Caco-2 (cell line): ENCODE results near the gene SWAP70. TPM values are rescaled to one million over a fixed set of nuclear protein-coding genes. Genes with fewer than 3 reads are reported as not detected.

Experiments used
- BruUV-seq: library from RNA; stranded (reverse); fragments of 400-500 nt; replicated peaks from 2 replicates; lab custom pipeline; 2021; lab: Mats Ljungman, UMichigan
- CTCF ChIA-PET: fragments of 300-600 bp; sonication (Branson Sonifier 250); formaldehyde crosslinking; loops from one replicate; lab custom pipeline; 2022; ENCODE audit warnings: antibody characterized with exemption; lab: Charles Lee
- POLR2A ChIA-PET: fragments of 300-600 bp; sonication (Branson Sonifier 250); formaldehyde crosslinking; loops from one replicate; lab custom pipeline; 2022; ENCODE audit warnings: antibody characterized with exemption; lab: Charles Lee
- DNase-seq, 2 experiments: peaks; one replicate each; pipeline versions ENCODE4 v3.0.0 to v3.0.0-alpha.2; 2020 to 2022
- H3K27me3 ChIP-seq: replicated peaks from 2 replicates; pipeline ENCODE4 v1.6.0; 2011; ENCODE audit warnings: low read length; ENCODE audit not compliant: control insufficient read depth, insufficient read depth
- H3K36me3 ChIP-seq: 2 replicates; pipeline ENCODE4 v1.5.1; 2011; ENCODE audit warnings: low read length; ENCODE audit not compliant: control insufficient read depth, insufficient read depth
- H3K4me1 ChIP-seq: fragments of 250-450 bp; sonication (Bioruptor Pico); 2 replicates; pipeline ENCODE4 v1.5.1; 2020; ENCODE audit warnings: mild to moderate bottlenecking
- H3K4me3 ChIP-seq: 2 replicates; pipeline ENCODE4 v1.5.1; 2011; ENCODE audit warnings: low read depth, mild to moderate bottlenecking, control low read depth, low read length
- H3K9me3 ChIP-seq: fragments of 250-450 bp; sonication (Bioruptor Pico); 2 replicates; pipeline ENCODE4 v1.5.1; 2020; ENCODE audit warnings: mild to moderate bottlenecking, moderate library complexity
- H3K27ac Mint-ChIP-seq: one replicate; pipeline ENCODE4 v1.8.0; 2022; ENCODE audit warnings: mixed read lengths; ENCODE audit not compliant: unreplicated experiment
- H3K27me3 Mint-ChIP-seq: one replicate; pipeline ENCODE4 v1.8.0; 2022; ENCODE audit warnings: mixed read lengths; ENCODE audit not compliant: insufficient read depth, unreplicated experiment
- H3K36me3 Mint-ChIP-seq: one replicate; pipeline ENCODE4 v1.8.0; 2022; ENCODE audit warnings: mild to moderate bottlenecking, mixed read lengths; ENCODE audit not compliant: insufficient read depth, unreplicated experiment
- H3K4me1 Mint-ChIP-seq: one replicate; pipeline ENCODE4 v1.8.0; 2022; ENCODE audit warnings: low read depth, mixed read lengths; ENCODE audit not compliant: unreplicated experiment
- H3K4me3 Mint-ChIP-seq: one replicate; pipeline ENCODE4 v1.8.0; 2022; ENCODE audit warnings: mild to moderate bottlenecking, moderate library complexity, mixed read lengths; ENCODE audit not compliant: unreplicated experiment
- H3K9me3 Mint-ChIP-seq: one replicate; pipeline ENCODE4 v1.8.0; 2022; ENCODE audit warnings: mixed read lengths; ENCODE audit not compliant: unreplicated experiment
- intact Hi-C: fragments of 100-400 bp; cut with micrococcal nuclease; formaldehyde crosslinking; loops from one replicate; pipeline ENCODE4 v1.10.0; 2022; ENCODE audit not compliant: unreplicated experiment
- total RNA-seq: library from RNA; stranded (reverse); gene quantifications from 2 replicates; pipeline ENCODE4 v1.2.3, GENCODE V29; 2022
- TF ChIP-seq, protein P1 (sequence below), 2 experiments: fragments of 200-600 bp in 1 of 2; IDR thresholded peaks; 1 replicate in 1 of 2; 2 replicates in 1 of 2; pipeline versions ENCODE4 v1.5.1 to v1.8.0; 2011 to 2022; ENCODE audit warnings: antibody characterized with exemption in 1 of 2, control low read depth in 1 of 2, inconsistent platforms in 1 of 2, low read depth in 1 of 2, low read length in 1 of 2, mild to moderate bottlenecking in 1 of 2, moderate library complexity in 1 of 2; ENCODE audit not compliant: insufficient read depth in 1 of 2, severe bottlenecking in 1 of 2, unreplicated experiment in 1 of 2

The SWAP70 gene
- total RNA-seq, 1 experiment from 2014 or later, result 42.4 TPM

DNA sequence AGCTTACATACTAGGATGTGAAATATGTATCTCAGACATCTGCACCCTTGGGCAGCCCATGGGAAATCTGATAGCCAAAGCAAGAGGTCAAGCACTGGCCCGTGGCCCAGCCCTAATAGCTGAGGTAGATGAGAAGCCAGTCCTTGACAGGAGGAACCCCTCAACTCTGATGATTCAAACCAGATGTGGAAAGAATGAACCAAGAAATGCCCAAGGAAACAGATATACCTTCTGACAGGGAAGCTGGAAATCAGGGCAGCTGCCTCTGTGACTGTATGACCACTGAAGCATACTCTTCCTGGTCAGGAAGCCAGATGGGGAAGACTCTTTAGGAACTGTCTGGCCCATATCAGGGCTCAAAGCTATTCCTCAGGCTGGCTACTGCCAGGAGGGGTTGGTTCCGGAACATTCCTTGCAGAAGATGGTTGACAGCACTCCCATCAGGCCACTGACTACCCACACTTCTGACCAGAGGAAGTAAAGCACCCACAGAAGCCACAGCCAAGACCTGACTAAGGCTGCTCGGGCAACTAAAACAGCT, 124.2 kb downstream of the SWAP70 start:
- no peaks in the 10 kb centered on the region for H3K27me3 Mint-ChIP-seq
- peaks cover 70% of the 10 kb centered on the region for H3K36me3 Mint-ChIP-seq
- TF ChIP-seq, protein P1, sequence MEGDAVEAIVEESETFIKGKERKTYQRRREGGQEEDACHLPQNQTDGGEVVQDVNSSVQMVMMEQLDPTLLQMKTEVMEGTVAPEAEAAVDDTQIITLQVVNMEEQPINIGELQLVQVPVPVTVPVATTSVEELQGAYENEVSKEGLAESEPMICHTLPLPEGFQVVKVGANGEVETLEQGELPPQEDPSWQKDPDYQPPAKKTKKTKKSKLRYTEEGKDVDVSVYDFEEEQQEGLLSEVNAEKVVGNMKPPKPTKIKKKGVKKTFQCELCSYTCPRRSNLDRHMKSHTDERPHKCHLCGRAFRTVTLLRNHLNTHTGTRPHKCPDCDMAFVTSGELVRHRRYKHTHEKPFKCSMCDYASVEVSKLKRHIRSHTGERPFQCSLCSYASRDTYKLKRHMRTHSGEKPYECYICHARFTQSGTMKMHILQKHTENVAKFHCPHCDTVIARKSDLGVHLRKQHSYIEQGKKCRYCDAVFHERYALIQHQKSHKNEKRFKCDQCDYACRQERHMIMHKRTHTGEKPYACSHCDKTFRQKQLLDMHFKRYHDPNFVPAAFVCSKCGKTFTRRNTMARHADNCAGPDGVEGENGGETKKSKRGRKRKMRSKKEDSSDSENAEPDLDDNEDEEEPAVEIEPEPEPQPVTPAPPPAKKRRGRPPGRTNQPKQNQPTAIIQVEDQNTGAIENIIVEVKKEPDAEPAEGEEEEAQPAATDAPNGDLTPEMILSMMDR (IDR thresholded peaks at IDR 0.05; ENCODE audit: insufficient read depth in 1 of 2, low read depth in 1 of 2, low read length in 1 of 2, severe bottlenecking in 1 of 2, unreplicated experiment in 1 of 2), result no peak
- no TSS peak for BruUV-seq
- no peaks in the 10 kb centered on the region for H3K9me3 ChIP-seq
- no peaks in the 10 kb centered on the region for H3K27me3 ChIP-seq
- DNase-seq, result no peak
- H3K27ac Mint-ChIP-seq, result no peak overlapping the region
- intact Hi-C loops, result no loop called here
- no peaks in the 10 kb centered on the region for H3K4me1 Mint-ChIP-seq
- H3K4me3 ChIP-seq, result no peak overlapping the region
- H3K9me3 Mint-ChIP-seq, result no peaks in the 10 kb centered on the region
- no peaks in the 10 kb centered on the region for H3K4me1 ChIP-seq
- ChIA-PET CTCF (interaction anchor here (0.7 kb wide), 1 partner anchor 133 kb away, joined by 3 read pairs; no protein-coding TSS in a partner anchor), POLR2A (interaction anchor here (0.9 kb wide), 1 partner anchor 29 kb away, joined by 4 read pairs; no protein-coding TSS in a partner anchor)
- H3K36me3 ChIP-seq, result peaks cover 1% of the 10 kb centered on the region; the same call in 1 of the 2 replicates
- H3K4me3 Mint-ChIP-seq, result no peak overlapping the region

DNA sequence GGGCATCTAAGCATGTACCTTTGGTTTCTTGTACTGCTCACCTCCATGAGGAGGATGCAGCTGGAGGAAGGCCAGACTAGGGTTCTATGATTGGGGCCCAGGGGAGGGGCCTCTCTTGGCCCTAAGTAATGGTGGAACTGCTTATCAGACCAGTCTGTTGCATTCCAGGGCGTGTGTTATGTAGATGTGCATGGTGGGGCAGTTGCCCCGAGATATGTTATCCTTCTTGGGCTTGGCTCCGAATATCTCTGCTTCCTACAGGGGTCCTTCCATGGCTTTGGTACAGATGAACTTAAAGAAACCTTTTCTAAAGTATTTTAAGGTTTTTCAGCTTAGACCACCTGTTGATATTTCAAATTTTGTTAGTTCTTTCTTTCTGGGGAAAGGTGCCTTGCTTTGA, 126.0 kb downstream of the SWAP70 start:
- Histone ChIP-seq H3K4me3 (no peak overlapping the region), H3K4me1 (no peaks in the 10 kb centered on the region), H3K9me3 (no peaks in the 10 kb centered on the region), H3K36me3 (no peaks in the 10 kb centered on the region; the same call in 1 of the 2 replicates), H3K27me3 (no peaks in the 10 kb centered on the region)
- intact Hi-C loops, result no loop called here
- H3K36me3 Mint-ChIP-seq, result peaks cover 62% of the 10 kb centered on the region
- H3K27ac Mint-ChIP-seq, result no peak overlapping the region
- no peaks in the 10 kb centered on the region for H3K9me3 Mint-ChIP-seq
- no peak for DNase-seq
- H3K27me3 Mint-ChIP-seq, result no peaks in the 10 kb centered on the region
- POLR2A ChIA-PET, result no interaction called here
- TF ChIP-seq, protein P1 (IDR thresholded peaks at IDR 0.05; ENCODE audit: insufficient read depth in 1 of 2, low read depth in 1 of 2, low read length in 1 of 2, severe bottlenecking in 1 of 2, unreplicated experiment in 1 of 2), result no peak
- H3K4me1 Mint-ChIP-seq, result no peaks in the 10 kb centered on the region
- CTCF ChIA-PET, result no interaction called here
- no peak overlapping the region for H3K4me3 Mint-ChIP-seq
- no TSS peak for BruUV-seq

DNA sequence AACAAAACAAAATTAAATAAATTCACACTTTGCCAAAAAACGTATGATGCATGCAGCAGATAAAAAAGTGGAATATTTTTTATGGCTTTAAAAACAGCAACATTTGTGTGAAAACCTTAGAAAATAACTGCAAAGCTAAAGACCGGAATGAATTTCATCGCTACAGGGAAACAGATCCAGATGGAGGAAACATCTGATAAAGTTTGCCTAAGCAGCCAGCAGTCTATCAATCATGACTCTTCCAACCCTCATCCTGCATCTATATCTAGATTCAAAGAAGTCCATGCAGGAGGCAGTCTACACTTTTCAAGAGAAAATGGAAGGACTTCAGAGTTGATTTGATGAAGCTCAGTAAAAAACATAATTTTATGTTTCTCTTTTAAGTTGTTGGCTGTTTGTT, 126.8 kb downstream of the SWAP70 start:
- POLR2A ChIA-PET, result no interaction called here
- no peaks in the 10 kb centered on the region for H3K27me3 Mint-ChIP-seq

More for the DNA sequence above, 126.8 kb downstream of the SWAP70 start:
- H3K4me1 Mint-ChIP-seq, result no peaks in the 10 kb centered on the region
- Histone ChIP-seq H3K36me3 (no peaks in the 10 kb centered on the region; the same call in 1 of the 2 replicates), H3K4me3 (no peak overlapping the region), H3K9me3 (no peaks in the 10 kb centered on the region), H3K27me3 (no peaks in the 10 kb centered on the region), H3K4me1 (no peaks in the 10 kb centered on the region)
- intact Hi-C loops, result no loop called here
- H3K4me3 Mint-ChIP-seq, result no peak overlapping the region
- TF ChIP-seq, protein P1 (IDR thresholded peaks at IDR 0.05; ENCODE audit: insufficient read depth in 1 of 2, low read depth in 1 of 2, low read length in 1 of 2, severe bottlenecking in 1 of 2, unreplicated experiment in 1 of 2), result no peak
- BruUV-seq, result no TSS peak
- no peak overlapping the region for H3K27ac Mint-ChIP-seq
- CTCF ChIA-PET, result no interaction called here
- no peak for DNase-seq
- H3K36me3 Mint-ChIP-seq, result peaks cover 57% of the 10 kb centered on the region
- H3K9me3 Mint-ChIP-seq, result no peaks in the 10 kb centered on the region
